NCI-H345 treated with DMSO at 0.1 percent for 48 hours (cell line): ENCODE data around the gene RBX1.

Experiments used
- DNase-seq: peaks from one replicate; lab custom pipeline; 2025; ENCODE audit not compliant: unreplicated experiment; lab: John Stamatoyannopoulos, UW

Gene RBX1

DNA sequence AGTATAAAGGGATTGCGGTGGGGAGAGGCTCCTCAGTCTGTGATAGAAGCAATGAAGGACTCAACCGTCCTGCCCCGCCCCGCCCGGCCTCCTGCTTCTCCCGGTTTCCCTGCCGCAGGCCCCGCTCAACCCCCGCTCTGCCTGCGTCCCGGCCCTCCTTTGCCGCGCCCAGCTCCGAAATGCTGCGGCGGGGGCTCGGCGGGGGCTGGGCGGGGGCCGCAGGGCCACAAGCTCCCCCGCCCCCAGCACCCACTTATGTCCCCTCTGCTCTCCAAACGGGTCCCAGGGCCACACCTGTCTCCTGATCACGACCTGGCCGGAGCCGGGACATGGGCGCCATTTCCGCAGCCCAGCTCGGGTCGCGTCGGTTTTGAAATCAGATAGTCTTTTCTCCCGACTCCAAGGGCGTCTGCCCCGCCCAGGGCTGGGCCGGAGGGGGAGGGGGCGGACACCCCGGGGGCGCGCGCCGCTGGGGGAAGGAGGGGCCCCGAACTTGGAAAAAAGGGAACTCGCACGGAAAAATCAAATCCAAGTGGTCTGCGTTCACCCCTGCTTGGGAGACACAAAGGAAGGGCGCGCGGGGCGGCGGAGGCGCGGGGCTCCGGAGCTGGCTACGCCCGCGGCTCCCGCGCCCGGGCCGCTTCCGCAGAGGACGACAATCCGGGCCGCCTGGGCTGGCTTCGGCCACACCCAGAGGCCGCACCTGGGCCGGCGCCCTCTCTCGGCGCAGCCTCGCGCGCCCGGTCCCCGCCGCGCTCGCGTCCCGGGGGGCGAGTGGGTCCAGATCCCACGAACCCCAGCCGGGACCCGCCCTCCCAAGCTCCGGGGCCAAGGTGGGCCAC lies 70.7 kb downstream of the RBX1 start:
- DNase-seq, result peak; percentile 16

- DNase-seq, result peak; percentile 46
These were observed 71.5 kb downstream of the RBX1 start for GRCh38 chr22:41022470-41023298.
